H1 (cell line): ENCODE measurements around the gene ARMH2. TPM values are rescaled to one million over a fixed set of nuclear protein-coding genes. Genes with fewer than 3 reads are reported as not detected.

Source experiments
- ATF3 ChIP-seq: IDR thresholded peaks from 2 replicates; pipeline ENCODE4 v1.6.1; 2011; ENCODE audit warnings: low read depth, mild to moderate bottlenecking, low read length; ENCODE audit not compliant: insufficient read depth
- CHD7 ChIP-seq: fragments of 300-600 bp; sonication (generic); IDR thresholded peaks from 2 replicates; pipeline ENCODE4 v1.7.1; 2012; ENCODE audit warnings: low read length, moderate library complexity, mild to moderate bottlenecking, inconsistent platforms; ENCODE audit not compliant: insufficient replicate concordance
- CTBP2 ChIP-seq: IDR thresholded peaks from 2 replicates; pipeline ENCODE4 v1.7.0; 2011; ENCODE audit warnings: borderline replicate concordance, mild to moderate bottlenecking, moderate library complexity, mixed read lengths, low read length; ENCODE audit not compliant: insufficient read depth, insufficient read length
- KDM1A ChIP-seq: fragments of 200-600, 300-600 bp; sonication (generic); IDR thresholded peaks from 2 replicates; pipeline ENCODE4 v1.7.1; 2016; ENCODE audit warnings: mild to moderate bottlenecking, low read length, borderline replicate concordance
- POLR2AphosphoS5 ChIP-seq: IDR thresholded peaks from 2 replicates; pipeline ENCODE4 v1.6.1; 2011; ENCODE audit warnings: low read depth, low read length
- SIX5 ChIP-seq: IDR thresholded peaks from 2 replicates; pipeline ENCODE4 v1.6.1; 2011; ENCODE audit warnings: mild to moderate bottlenecking, low read depth, low read length
- TCF12 ChIP-seq: IDR thresholded peaks from 2 replicates; pipeline ENCODE4 v1.6.1; 2011; ENCODE audit warnings: low read depth, mild to moderate bottlenecking, low read length
- ZNF274 ChIP-seq: IDR thresholded peaks from 2 replicates; pipeline ENCODE4 v1.7.0; 2012; ENCODE audit warnings: low read length, borderline replicate concordance; ENCODE audit errors: extremely low read depth
- polyA plus RNA-seq, 7 experiments: library from polyadenylated mRNA; depleted of rRNA in 3 of 7; stranded (reverse) in 5 of 7; unstranded in 2 of 7; fragments of >200 nt in 5 of 7; fragments of 200-250 nt in 2 of 7; gene quantifications; 1 replicate in 5 of 7; 2 replicates in 1 of 7; 4 replicates in 1 of 7; pipeline versions ENCODE4 v1.2.1 to v1.2.3, GENCODE V29; 2011 to 2013; ENCODE audit warnings: missing spikeins in 2 of 7, mixed read lengths in 2 of 7
- total RNA-seq: library from RNA; stranded (reverse); fragmentation: NEBNext Ultra II Directional; extraction: Animal tissue kit (Norgen Biotek cat#: 25700); gene quantifications from 2 replicates; pipeline ENCODE4 v1.2.1, GENCODE V29; 2021

ARMH2 gene
- total and polyA plus RNA-seq, 2 of the 8 experiments (the other 6 are each of a cell fraction or from before 2014, with no cell fraction given): not detected

- no peak for TF ChIP-seq CHD7
- TF ChIP-seq ZNF274: no peak
- no peak for TF ChIP-seq ATF3
- no peak for TF ChIP-seq CTBP2
- TF ChIP-seq SIX5: no peak
- no peak for TF ChIP-seq KDM1A
- TF ChIP-seq POLR2AphosphoS5: no peak
- TF ChIP-seq TCF12: no peak
Measured at GRCh38 chr6:24832794-24833193, 34.1 kb upstream of the ARMH2 start (continued).
